ENCODE data around the gene ADH1B. TPM values are rescaled to one million over a fixed set of nuclear protein-coding genes. Genes with fewer than 3 reads are reported as not detected.
A peak's percentile ranks its signal among the peaks of the same experiment; 100 is the strongest.

Gene ADH1B
- total and polyA plus RNA-seq, 11 donors = 9.3 to 304 (median 39.2) TPM

DNA sequence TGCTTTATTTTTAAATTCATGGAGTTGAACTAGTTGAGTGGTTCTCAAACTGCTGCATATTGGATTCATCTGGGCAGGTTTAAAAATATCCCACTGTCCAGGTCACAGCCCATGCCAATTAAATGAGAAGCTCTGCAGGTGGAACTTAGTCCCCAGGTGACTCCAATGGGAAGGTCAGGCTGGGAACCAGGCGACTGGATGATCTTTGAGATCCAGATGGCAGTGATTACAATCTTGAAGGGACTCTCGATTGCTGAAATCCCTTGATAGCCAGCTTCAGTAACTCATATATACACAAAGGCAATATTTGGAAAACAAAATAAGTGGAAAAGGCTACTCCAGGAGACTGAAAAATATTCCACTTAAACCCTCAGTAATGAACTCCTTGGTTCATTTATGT, 38.5 kb downstream of the ADH1B start:
- no peak overlapping the region for H3K27ac ChIP-seq
- no peaks in the 10 kb centered on the region for H3K36me3 ChIP-seq
- H3K9me3 ChIP-seq = no peaks in the 10 kb centered on the region
- TF ChIP-seq, protein P1, sequence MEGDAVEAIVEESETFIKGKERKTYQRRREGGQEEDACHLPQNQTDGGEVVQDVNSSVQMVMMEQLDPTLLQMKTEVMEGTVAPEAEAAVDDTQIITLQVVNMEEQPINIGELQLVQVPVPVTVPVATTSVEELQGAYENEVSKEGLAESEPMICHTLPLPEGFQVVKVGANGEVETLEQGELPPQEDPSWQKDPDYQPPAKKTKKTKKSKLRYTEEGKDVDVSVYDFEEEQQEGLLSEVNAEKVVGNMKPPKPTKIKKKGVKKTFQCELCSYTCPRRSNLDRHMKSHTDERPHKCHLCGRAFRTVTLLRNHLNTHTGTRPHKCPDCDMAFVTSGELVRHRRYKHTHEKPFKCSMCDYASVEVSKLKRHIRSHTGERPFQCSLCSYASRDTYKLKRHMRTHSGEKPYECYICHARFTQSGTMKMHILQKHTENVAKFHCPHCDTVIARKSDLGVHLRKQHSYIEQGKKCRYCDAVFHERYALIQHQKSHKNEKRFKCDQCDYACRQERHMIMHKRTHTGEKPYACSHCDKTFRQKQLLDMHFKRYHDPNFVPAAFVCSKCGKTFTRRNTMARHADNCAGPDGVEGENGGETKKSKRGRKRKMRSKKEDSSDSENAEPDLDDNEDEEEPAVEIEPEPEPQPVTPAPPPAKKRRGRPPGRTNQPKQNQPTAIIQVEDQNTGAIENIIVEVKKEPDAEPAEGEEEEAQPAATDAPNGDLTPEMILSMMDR (IDR thresholded peaks at IDR 0.05) = no peak
- TF ChIP-seq POLR2A (IDR thresholded peaks at IDR 0.05) = no peak
- intact Hi-C loops (cut with DNase I) = no loop called here
- 68 to 73% (median 70%) methylated on average over 2 of the region's 2 CpGs for WGBS, 4 donors
- H3K27me3 ChIP-seq = no peaks in the 10 kb centered on the region
- no peaks in the 10 kb centered on the region for H3K4me1 ChIP-seq
- ATAC-seq (no peak), DNase-seq (no peak)
- no peak overlapping the region for H3K4me3 ChIP-seq

DNA sequence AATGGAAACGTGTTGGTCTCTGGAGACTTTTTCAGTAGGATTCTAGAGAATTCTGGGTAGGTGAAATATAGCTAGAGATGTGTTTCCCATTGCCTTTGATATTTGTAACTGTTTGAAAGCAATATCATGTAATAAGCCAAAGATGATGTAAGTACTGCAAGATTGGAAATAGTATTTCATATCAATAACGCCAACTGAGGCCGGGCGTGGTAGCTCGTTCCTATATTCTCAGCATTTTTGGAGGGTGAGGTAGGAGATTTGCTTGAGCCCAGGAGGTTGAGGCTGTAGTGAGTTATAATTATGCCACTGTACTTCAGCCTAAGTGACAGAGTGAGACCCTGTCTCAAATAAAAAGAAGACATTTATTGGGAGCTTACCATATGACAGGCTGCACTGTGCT, 39.9 kb downstream of the ADH1B start:
- H3K27ac ChIP-seq = no peak overlapping the region
- 88 to 92% (median 90%) methylated on average over 5 of the region's 5 CpGs for WGBS, 4 donors
- H3K9me3 ChIP-seq = no peaks in the 10 kb centered on the region
- H3K36me3 ChIP-seq = no peaks in the 10 kb centered on the region
- DNase-seq (no peak), ATAC-seq (no peak)
- intact Hi-C loops (cut with DNase I) = no loop called here
- no peaks in the 10 kb centered on the region for H3K4me1 ChIP-seq
- TF ChIP-seq, protein P1 (IDR thresholded peaks at IDR 0.05) = no peak
- no peak for TF ChIP-seq POLR2A (IDR thresholded peaks at IDR 0.05)
- no peak overlapping the region for H3K4me3 ChIP-seq
- no peaks in the 10 kb centered on the region for H3K27me3 ChIP-seq

DNA sequence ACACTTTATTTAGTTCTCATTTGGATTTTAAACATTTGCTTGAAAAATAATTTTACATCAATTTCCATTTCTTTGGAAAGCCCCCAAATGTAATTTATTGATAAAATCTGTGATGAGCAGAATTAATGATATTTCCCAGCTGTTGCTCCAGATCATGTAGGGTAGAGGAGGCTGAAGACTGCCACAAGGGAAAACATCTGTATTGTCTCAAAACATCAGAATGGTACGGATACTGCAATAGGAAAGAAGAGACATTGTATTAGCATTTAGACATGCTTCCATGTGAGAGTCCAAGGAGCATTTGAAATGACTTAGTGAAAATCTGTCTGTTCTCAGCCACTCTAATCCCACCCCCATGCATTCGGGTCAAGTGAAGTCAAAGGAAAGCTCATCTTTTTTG, 44.8 kb downstream of the ADH1B start:
- 62 to 74% (median 68%) methylated on average over 2 of the region's 2 CpGs for WGBS, 4 donors
- Histone ChIP-seq H3K4me3 (no peak overlapping the region), H3K4me1 (peaks cover 0 to 3% (median 0%) of the 10 kb centered on the region in 12 donors), H3K36me3 (no peaks in the 10 kb centered on the region), H3K27ac (peak overlapping the region in 4 of 12 donors; percentile 13 to 40 (median 23)), H3K27me3 (no peaks in the 10 kb centered on the region), H3K9me3 (no peaks in the 10 kb centered on the region)
- intact Hi-C loops (cut with DNase I) = loop anchor here in 1 of 10 donors (10.0 kb wide), 1 partner anchor 128 kb away; no protein-coding TSS in a partner anchor
- DNase-seq = no peak
- peak in 2 of 4 donors; percentile 18 to 68 for ATAC-seq
- TF ChIP-seq, protein P1 (IDR thresholded peaks at IDR 0.05) = no peak
- TF ChIP-seq POLR2A (IDR thresholded peaks at IDR 0.05) = no peak

DNA sequence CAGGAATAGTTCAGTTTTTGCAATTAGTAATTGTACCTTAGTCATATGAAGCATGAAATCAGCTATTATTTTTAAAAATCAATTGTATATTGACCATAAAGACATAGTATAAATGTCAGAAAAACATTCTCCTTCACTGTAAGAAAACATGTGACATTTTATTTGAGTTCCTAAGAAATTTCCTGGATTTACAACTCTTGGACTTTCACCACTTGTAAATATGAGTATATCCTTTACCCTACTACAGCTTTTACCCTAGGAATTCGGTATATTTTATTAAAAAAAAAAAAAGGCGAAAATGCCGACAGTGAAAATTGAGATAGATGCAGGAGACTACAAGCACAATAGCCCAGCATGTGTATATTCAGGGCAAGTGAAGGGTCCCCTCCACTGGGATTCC, 45.3 kb downstream of the ADH1B start:
- no peaks in the 10 kb centered on the region for H3K36me3 ChIP-seq

More for the DNA sequence above, 45.3 kb downstream of the ADH1B start:
- no peak for DNase-seq
- H3K4me1 ChIP-seq = peaks cover 0 to 3% (median 0%) of the 10 kb centered on the region in 12 donors
- peak overlapping the region in 4 of 12 donors; percentile 1 to 24 (median 16) for H3K27ac ChIP-seq
- ATAC-seq = no peak
- no peaks in the 10 kb centered on the region for H3K27me3 ChIP-seq
- H3K4me3 ChIP-seq = no peak overlapping the region
- intact Hi-C loops (cut with DNase I) = loop anchor here in 1 of 10 donors (10.0 kb wide), 1 partner anchor 129 kb away; no protein-coding TSS in a partner anchor
- 75 to 82% (median 78%) methylated on average over 3 of the region's 3 CpGs for WGBS, 4 donors
- TF ChIP-seq, protein P1 (IDR thresholded peaks at IDR 0.05) = no peak
- no peak for TF ChIP-seq POLR2A (IDR thresholded peaks at IDR 0.05)
- H3K9me3 ChIP-seq = no peaks in the 10 kb centered on the region
